Measurements from ENCODE around the gene SAMD4B. TPM values are rescaled to one million over a fixed set of nuclear protein-coding genes. Genes with fewer than 3 reads are reported as not detected.
"Not testable (repeated sequence)": the region's sequence is repeated elsewhere in the genome, so short reads cannot be mapped to it uniquely, and the experiment has no call there.

The SAMD4B gene
- total RNA-seq, 2 experiments from 2014 or later = 55.5 to 57.6 TPM

- POLR2A ChIA-PET, CTCF ChIA-PET: not testable (repeated sequence)
These were observed 32.9 kb upstream of the SAMD4B start for GRCh38 chr19:39309305-39309670.

GRCh38 chr19:39310558-39311311 lies 31.5 kb upstream of the SAMD4B start:
- CTCF ChIA-PET = interaction anchor here (1.2 kb wide), 2 partner anchors 17 to 101 kb away, joined by 3 read pairs; no protein-coding TSS in a partner anchor

GRCh38 chr19:39314016-39314728 lies 28.0 kb upstream of the SAMD4B start:
- CTCF ChIA-PET = no interaction called here
- POLR2A ChIA-PET = no interaction called here

More at GRCh38 chr19:39310558-39311311, 31.5 kb upstream of the SAMD4B start:
- POLR2A ChIA-PET = no interaction called here

GRCh38 chr19:39315933-39316332 lies 26.3 kb upstream of the SAMD4B start:
- ChIA-PET CTCF (no interaction called here), POLR2A (no interaction called here)

GRCh38 chr19:39316627-39317321 lies 25.4 kb upstream of the SAMD4B start:
- POLR2A ChIA-PET = no interaction called here
- CTCF ChIA-PET = interaction anchor here (0.6 kb wide), 1 partner anchor 127 kb away, joined by 3 read pairs; no protein-coding TSS in a partner anchor

- ChIA-PET POLR2A (no interaction called here), CTCF (no interaction called here)
These were observed 24.7 kb upstream of the SAMD4B start for GRCh38 chr19:39317476-39317875.

GRCh38 chr19:39318071-39318470 lies 24.1 kb upstream of the SAMD4B start:
- ChIA-PET POLR2A (no interaction called here), CTCF (no interaction called here)

GRCh38 chr19:39318690-39319089 lies 23.5 kb upstream of the SAMD4B start:
- CTCF ChIA-PET = no interaction called here
- POLR2A ChIA-PET = no interaction called here

- POLR2A ChIA-PET = no interaction called here
- CTCF ChIA-PET = no interaction called here
These were observed 22.9 kb upstream of the SAMD4B start for GRCh38 chr19:39319098-39319891.

- POLR2A ChIA-PET = no interaction called here
- CTCF ChIA-PET = no interaction called here
These were observed 22.4 kb upstream of the SAMD4B start for GRCh38 chr19:39319892-39320248.

GRCh38 chr19:39321117-39321831 lies 20.9 kb upstream of the SAMD4B start:
- ChIA-PET POLR2A (no interaction called here), CTCF (interaction anchor here (0.7 kb wide), 2 partner anchors 102 to 140 kb away, joined by 3 to 5 read pairs; no protein-coding TSS in a partner anchor)

GRCh38 chr19:39321832-39322176 lies 20.4 kb upstream of the SAMD4B start:
- ChIA-PET CTCF (interaction anchor here (0.7 kb wide), 3 partner anchors 19 to 141 kb away, joined by 3 to 5 read pairs (median 3); no protein-coding TSS in a partner anchor), POLR2A (no interaction called here)

GRCh38 chr19:39324242-39324842 lies 17.9 kb upstream of the SAMD4B start:
- ChIA-PET CTCF (interaction anchor here (0.7 to 1.7 kb wide), 2 partner anchors 88 to 202 kb away, joined by 3 read pairs; partner anchors contain the start of gene PLEKHG2), POLR2A (no interaction called here)

GRCh38 chr19:39325778-39326665 lies 16.2 kb upstream of the SAMD4B start:
- ChIA-PET POLR2A (no interaction called here), CTCF (interaction anchor here (1.1 to 3.4 kb wide), 3 partner anchors 10 to 204 kb away, joined by 3 to 16 read pairs (median 14); partner anchors contain the start of gene GMFG)

- ChIA-PET CTCF (interaction anchor here (0.7 to 3.4 kb wide), 12 partner anchors 8 to 217 kb away, joined by 3 to 16 read pairs (median 4); partner anchors contain the start of genes GMFG, SAMD4B and SYCN), POLR2A (no interaction called here)
These were observed 14.7 kb upstream of the SAMD4B start for GRCh38 chr19:39327363-39328045.

- ChIA-PET CTCF (interaction anchor here (0.7 to 3.4 kb wide), 12 partner anchors 7 to 217 kb away, joined by 3 to 16 read pairs (median 4); partner anchors contain the start of genes GMFG, SAMD4B and SYCN), POLR2A (no interaction called here)
These were observed 14.0 kb upstream of the SAMD4B start for GRCh38 chr19:39328046-39328705.
